GM20000 (cell line): ENCODE measurements around the gene LHFPL6.

Source experiments
- DNase-seq: peaks from one replicate; pipeline ENCODE4 v3.0.0; 2012; ENCODE audit warnings: low spot score
- CTCF ChIP-seq: IDR thresholded peaks from 2 replicates; pipeline ENCODE4 v1.5.1; 2012; ENCODE audit warnings: mild to moderate bottlenecking, control low read depth; ENCODE audit errors: extremely low read depth, missing control alignments

Gene LHFPL6

GRCh38 chr13:39503048-39503447, 99.9 kb downstream of the LHFPL6 start:
- DNase-seq: no peak

GRCh38 chr13:39501702-39502324, 101.2 kb downstream of the LHFPL6 start:
- no peak for DNase-seq
- no peak for TF ChIP-seq CTCF

More at GRCh38 chr13:39503048-39503447, 99.9 kb downstream of the LHFPL6 start:
- no peak for TF ChIP-seq CTCF

GRCh38 chr13:39499604-39500003, 103.4 kb downstream of the LHFPL6 start:
- DNase-seq: no peak
- TF ChIP-seq CTCF: no peak

GRCh38 chr13:39498471-39499114, 104.4 kb downstream of the LHFPL6 start:
- no peak for TF ChIP-seq CTCF
- no peak for DNase-seq

GRCh38 chr13:39496506-39496905, 106.5 kb downstream of the LHFPL6 start:
- no peak for DNase-seq
- no peak for TF ChIP-seq CTCF

GRCh38 chr13:39494633-39495032, 108.4 kb downstream of the LHFPL6 start:
- DNase-seq: no peak
- no peak for TF ChIP-seq CTCF

GRCh38 chr13:39494006-39494405, 109.0 kb downstream of the LHFPL6 start:
- TF ChIP-seq CTCF: no peak
- DNase-seq: no peak
